ENCODE data around the gene SLC38A5.

DNA sequence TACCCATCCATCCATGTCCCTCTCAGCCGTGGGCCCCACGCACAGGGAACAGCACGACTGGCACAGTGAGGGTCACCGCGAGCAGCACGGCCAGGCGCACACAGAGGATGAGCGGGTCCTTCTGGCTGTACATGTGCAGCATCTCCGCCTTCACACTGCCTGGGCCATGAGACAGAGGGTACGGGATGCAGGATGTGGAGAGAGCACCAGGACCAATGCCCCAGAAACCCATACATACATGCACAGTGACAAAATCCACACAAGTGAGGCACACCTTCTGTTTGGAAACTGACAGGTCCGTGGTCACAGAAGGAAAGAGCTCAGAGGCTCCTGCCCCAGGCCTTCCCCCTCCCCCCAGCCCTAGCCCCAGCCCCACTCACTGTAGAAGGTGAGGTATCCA is 9.5 kb downstream of the SLC38A5 start:
- TF ChIP-seq, protein P1, sequence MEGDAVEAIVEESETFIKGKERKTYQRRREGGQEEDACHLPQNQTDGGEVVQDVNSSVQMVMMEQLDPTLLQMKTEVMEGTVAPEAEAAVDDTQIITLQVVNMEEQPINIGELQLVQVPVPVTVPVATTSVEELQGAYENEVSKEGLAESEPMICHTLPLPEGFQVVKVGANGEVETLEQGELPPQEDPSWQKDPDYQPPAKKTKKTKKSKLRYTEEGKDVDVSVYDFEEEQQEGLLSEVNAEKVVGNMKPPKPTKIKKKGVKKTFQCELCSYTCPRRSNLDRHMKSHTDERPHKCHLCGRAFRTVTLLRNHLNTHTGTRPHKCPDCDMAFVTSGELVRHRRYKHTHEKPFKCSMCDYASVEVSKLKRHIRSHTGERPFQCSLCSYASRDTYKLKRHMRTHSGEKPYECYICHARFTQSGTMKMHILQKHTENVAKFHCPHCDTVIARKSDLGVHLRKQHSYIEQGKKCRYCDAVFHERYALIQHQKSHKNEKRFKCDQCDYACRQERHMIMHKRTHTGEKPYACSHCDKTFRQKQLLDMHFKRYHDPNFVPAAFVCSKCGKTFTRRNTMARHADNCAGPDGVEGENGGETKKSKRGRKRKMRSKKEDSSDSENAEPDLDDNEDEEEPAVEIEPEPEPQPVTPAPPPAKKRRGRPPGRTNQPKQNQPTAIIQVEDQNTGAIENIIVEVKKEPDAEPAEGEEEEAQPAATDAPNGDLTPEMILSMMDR (IDR thresholded peaks at IDR 0.05; ENCODE audit: low read length): no peak
- no peak for TF ChIP-seq EZH2 (IDR thresholded peaks at IDR 0.05; ENCODE audit: borderline replicate concordance, low read length)
